WTC11 (cell line): ENCODE measurements around the gene ROPN1L. TPM values are rescaled to one million over a fixed set of nuclear protein-coding genes. Genes with fewer than 3 reads are reported as not detected.
A peak's percentile ranks its signal among the peaks of the same experiment; 100 is the strongest.

Experiments
- ATAC-seq: fragments of 200-7000 bp; cut with Tn5 transposase; 2 replicates; pipeline ENCODE4 v1.10.0; 2021; ENCODE audit warnings: mild to moderate bottlenecking, moderate library complexity
- CTCF ChIA-PET: fragments of 300-600 bp; sonication (Branson Sonifier 250); formaldehyde crosslinking; loops from one replicate; lab custom pipeline; 2021; ENCODE audit warnings: antibody characterized with exemption; lab: Charles Lee
- POLR2A ChIA-PET: fragments of 350-600 bp; sonication (Branson Sonifier 250); formaldehyde crosslinking; loops from one replicate; lab custom pipeline; 2021; ENCODE audit warnings: antibody characterized with exemption; lab: Charles Lee
- DNase-seq: peaks from one replicate; pipeline ENCODE4 v3.0.0; 2021; ENCODE audit warnings: low spot score
- H3K27ac Mint-ChIP-seq: 2 replicates; pipeline ENCODE4 v1.8.0; 2021; ENCODE audit warnings: mixed read lengths
- H3K27me3 Mint-ChIP-seq: 2 replicates; pipeline ENCODE4 v1.8.0; 2021; ENCODE audit warnings: low read depth, mild to moderate bottlenecking, moderate library complexity, mixed read lengths
- H3K36me3 Mint-ChIP-seq: 2 replicates; pipeline ENCODE4 v1.8.0; 2021; ENCODE audit warnings: mixed read lengths
- H3K4me1 Mint-ChIP-seq: 2 replicates; pipeline ENCODE4 v1.8.0; 2022; ENCODE audit warnings: mixed read lengths
- H3K4me3 Mint-ChIP-seq: 2 replicates; pipeline ENCODE4 v1.8.0; 2021; ENCODE audit warnings: mild to moderate bottlenecking, moderate library complexity, mixed read lengths
- H3K9me3 Mint-ChIP-seq: 2 replicates; pipeline ENCODE4 v1.8.0; 2021; ENCODE audit warnings: mixed read lengths
- ATF2 ChIP-seq: sonication (generic); formaldehyde crosslinking; IDR thresholded peaks from 2 replicates; pipeline ENCODE4 v1.8.1; 2022; ENCODE audit warnings: low read depth, missing genetic modification reagents, borderline replicate concordance
- CTCF ChIP-seq: fragments of 200-600 bp; IDR thresholded peaks from 2 replicates; pipeline ENCODE4 v1.8.0; 2022; ENCODE audit warnings: antibody characterized with exemption
- E2F4 ChIP-seq: sonication (generic); formaldehyde crosslinking; IDR thresholded peaks from 2 replicates; pipeline ENCODE4 v1.8.1; 2022; ENCODE audit warnings: low read depth, mild to moderate bottlenecking, moderate library complexity, missing genetic modification reagents, borderline replicate concordance
- ESRRA ChIP-seq: sonication (generic); formaldehyde crosslinking; IDR thresholded peaks from 2 replicates; pipeline ENCODE4 v1.8.1; 2022; ENCODE audit warnings: mild to moderate bottlenecking, missing genetic modification reagents, borderline replicate concordance
- FOXJ3 ChIP-seq: sonication (generic); formaldehyde crosslinking; IDR thresholded peaks from 2 replicates; pipeline ENCODE4 v1.9.0; 2021; ENCODE audit warnings: missing genetic modification reagents, mild to moderate bottlenecking, borderline replicate concordance
- IRF2 ChIP-seq: sonication (generic); formaldehyde crosslinking; IDR thresholded peaks from 2 replicates; pipeline ENCODE4 v1.8.0; 2022; ENCODE audit warnings: low read depth, missing genetic modification reagents, borderline replicate concordance
- MAX ChIP-seq: sonication (generic); formaldehyde crosslinking; IDR thresholded peaks from 2 replicates; pipeline ENCODE4 v1.8.0; 2022; ENCODE audit warnings: mild to moderate bottlenecking, missing genetic modification reagents
- NR2C2 ChIP-seq: sonication (generic); formaldehyde crosslinking; IDR thresholded peaks from 2 replicates; pipeline ENCODE4 v1.8.0; 2022; ENCODE audit warnings: mild to moderate bottlenecking, missing genetic modification reagents
- OVOL2 ChIP-seq: fragments of 250-450 bp; sonication (Bioruptor Pico); IDR thresholded peaks from 2 replicates; pipeline ENCODE4 v1.9.0; 2021; ENCODE audit warnings: mild to moderate bottlenecking, borderline replicate concordance
- PRDM15 ChIP-seq: sonication (generic); formaldehyde crosslinking; IDR thresholded peaks from 2 replicates; pipeline ENCODE4 v1.8.0; 2022; ENCODE audit warnings: missing genetic modification reagents
- RORB ChIP-seq: fragments of 250-450 bp; sonication (Bioruptor Pico); IDR thresholded peaks from 2 replicates; pipeline ENCODE4 v1.9.0; 2021; ENCODE audit warnings: mild to moderate bottlenecking
- TP53 ChIP-seq: sonication (generic); formaldehyde crosslinking; IDR thresholded peaks from 2 replicates; pipeline ENCODE4 v1.8.1; 2023; ENCODE audit warnings: mild to moderate bottlenecking, missing genetic modification reagents
- ZNF263 ChIP-seq: sonication (generic); formaldehyde crosslinking; IDR thresholded peaks from 2 replicates; pipeline ENCODE4 v1.8.1; 2022; ENCODE audit warnings: low read depth, mild to moderate bottlenecking, moderate library complexity, missing genetic modification reagents
- ZNF281 ChIP-seq: sonication (generic); formaldehyde crosslinking; IDR thresholded peaks from 2 replicates; pipeline ENCODE4 v1.8.0; 2023; ENCODE audit warnings: mild to moderate bottlenecking, missing genetic modification reagents
- ZNF396 ChIP-seq: fragments of 250-450 bp; sonication (Bioruptor Pico); IDR thresholded peaks from 2 replicates; pipeline ENCODE4 v1.8.0; 2021; ENCODE audit warnings: mild to moderate bottlenecking, moderate library complexity, borderline replicate concordance
- total RNA-seq: library from RNA; stranded (reverse); gene quantifications from 3 replicates; pipeline ENCODE4 v1.2.3, GENCODE V29; 2021

Gene ROPN1L
- total RNA-seq, 1 experiment from 2014 or later, result not detected

- H3K4me1 Mint-ChIP-seq, result peaks cover 25% of the 10 kb centered on the region
- TF ChIP-seq TP53 (CRISPR knock-in tag) (no peak), NR2C2 (CRISPR knock-in tag) (no peak), PRDM15 (CRISPR knock-in tag) (no peak), ZNF263 (CRISPR knock-in tag) (no peak), RORB (CRISPR knock-in tag) (no peak), ZNF396 (CRISPR knock-in tag) (no peak), CTCF (no peak), ESRRA (CRISPR knock-in tag) (no peak)
- TF ChIP-seq, all 79 proteins: peak for 0
- CTCF ChIA-PET, result interaction anchor here (0.8 to 2.2 kb wide), 5 partner anchors 9 to 165 kb away, joined by 3 to 16 read pairs (median 5); no protein-coding TSS in a partner anchor
- Mint-ChIP-seq H3K36me3 (no peaks in the 10 kb centered on the region), H3K27me3 (no peaks in the 10 kb centered on the region), H3K27ac (no peak overlapping the region), H3K4me3 (no peak overlapping the region), H3K9me3 (no peaks in the 10 kb centered on the region)
- POLR2A ChIA-PET, result no interaction called here
- DNase-seq (no peak), ATAC-seq (peak; percentile 90)
Observed at GRCh38 chr5:10461904-10462555, 20.4 kb downstream of the ROPN1L start.

- CTCF ChIA-PET, result no interaction called here
- TF ChIP-seq E2F4 (CRISPR knock-in tag), result no peak
- Mint-ChIP-seq H3K27me3 (no peaks in the 10 kb centered on the region), H3K27ac (no peak overlapping the region), H3K4me1 (peaks cover 36% of the 10 kb centered on the region), H3K9me3 (no peaks in the 10 kb centered on the region), H3K4me3 (no peak overlapping the region), H3K36me3 (no peaks in the 10 kb centered on the region)
- DNase-seq, result no peak
- POLR2A ChIA-PET, result no interaction called here
- ATAC-seq, result no peak
Observed at GRCh38 chr5:10463566-10463965, 21.9 kb downstream of the ROPN1L start.

GRCh38 chr5:10464173-10464572, 22.5 kb downstream of the ROPN1L start:
- Mint-ChIP-seq H3K4me3 (no peak overlapping the region), H3K4me1 (peaks cover 36% of the 10 kb centered on the region), H3K36me3 (no peaks in the 10 kb centered on the region), H3K27me3 (no peaks in the 10 kb centered on the region), H3K9me3 (no peaks in the 10 kb centered on the region), H3K27ac (no peak overlapping the region)
- ChIA-PET POLR2A (no interaction called here), CTCF (no interaction called here)
- ATAC-seq (no peak), DNase-seq (no peak)
- no peak for TF ChIP-seq MAX (CRISPR knock-in tag)
- TF ChIP-seq ATF2 (CRISPR knock-in tag), result no peak
- TF ChIP-seq PRDM15 (CRISPR knock-in tag), result no peak
- no peak for TF ChIP-seq FOXJ3 (CRISPR knock-in tag)
- no peak for TF ChIP-seq ZNF281 (CRISPR knock-in tag)
- no peak for TF ChIP-seq OVOL2
- no peak for TF ChIP-seq IRF2
